Measurements from ENCODE around the gene SHROOM1.
"Not testable (repeated sequence)": the region's sequence is repeated elsewhere in the genome, so short reads cannot be mapped to it uniquely, and the experiment has no call there.

The SHROOM1 gene

GRCh38 chr5:132824426-132824825, 6.0 kb downstream of the SHROOM1 start:
- DNase-seq = no peak

- DNase-seq = no peak
These were observed 6.9 kb downstream of the SHROOM1 start for GRCh38 chr5:132823481-132824050.

- no peak for DNase-seq
These were observed 7.6 kb downstream of the SHROOM1 start for GRCh38 chr5:132822650-132823480.

GRCh38 chr5:132821791-132822190, 8.7 kb downstream of the SHROOM1 start:
- peak; percentile 32 for DNase-seq

GRCh38 chr5:132821350-132821749, 9.1 kb downstream of the SHROOM1 start:
- no peak for DNase-seq

GRCh38 chr5:132820162-132820754, 10.2 kb downstream of the SHROOM1 start:
- peak; percentile 79 for DNase-seq

- DNase-seq = no peak
These were observed 11.0 kb downstream of the SHROOM1 start for GRCh38 chr5:132819468-132819867.

- no peak for DNase-seq
These were observed 13.4 kb downstream of the SHROOM1 start for GRCh38 chr5:132817011-132817410.

- DNase-seq = no peak
These were observed 13.9 kb downstream of the SHROOM1 start for GRCh38 chr5:132816554-132816953.

GRCh38 chr5:132816083-132816482, 14.4 kb downstream of the SHROOM1 start:
- DNase-seq = no peak

- DNase-seq = no peak
These were observed 15.0 kb downstream of the SHROOM1 start for GRCh38 chr5:132815454-132815853.

GRCh38 chr5:132814503-132815294, 15.7 kb downstream of the SHROOM1 start:
- DNase-seq = no peak

- DNase-seq = no peak
These were observed 16.6 kb downstream of the SHROOM1 start for GRCh38 chr5:132813599-132814502.

- DNase-seq = no peak
These were observed 17.5 kb downstream of the SHROOM1 start, which contains the start of gene SOWAHA for GRCh38 chr5:132812781-132813598. Gene SOWAHA, plus strand, starts transcription at chr5:132813302. Its CDS starts 320 bp downstream, at chr5:132813622.

GRCh38 chr5:132812123-132812765, 18.2 kb downstream of the SHROOM1 start:
- DNase-seq = peak; percentile 94

- DNase-seq = no peak
These were observed 19.8 kb downstream of the SHROOM1 start for GRCh38 chr5:132810605-132811004.

GRCh38 chr5:132808866-132809265, 21.6 kb downstream of the SHROOM1 start:
- DNase-seq = no peak

GRCh38 chr5:132808448-132808847, 22.0 kb downstream of the SHROOM1 start:
- DNase-seq = no peak

GRCh38 chr5:132807163-132807838, 23.1 kb downstream of the SHROOM1 start:
- DNase-seq = no peak

- DNase-seq = not testable (repeated sequence)
These were observed 23.7 kb downstream of the SHROOM1 start for GRCh38 chr5:132806804-132807162.

Measured in MV-4-11 (cell line).